ENCODE measurements around the gene NINJ1. TPM values are rescaled to one million over a fixed set of nuclear protein-coding genes. Genes with fewer than 3 reads are reported as not detected.
A peak's percentile ranks its signal among the peaks of the same experiment; 100 is the strongest.

Gene NINJ1
- total RNA-seq, 4 donors from 2014 or later: 29.5 to 67.7 (median 38.5) TPM

- WGBS, 2 donors (ENCODE audit: low coverage in 1 of 2): 0% methylated on average over 31 of the region's 65 CpGs; no CpG with 5 or more reads in 1 of the 2 donors
- Histone ChIP-seq H3K4me3 (peak within 1 kb of the TSS; percentile 69 to 97 (median 84)), H3K4me1 (peaks cover 29 to 63% (median 37%) of the 10 kb centered on the region in 4 donors), H3K36me3 (no peaks in the 10 kb centered on the region), H3K27ac (peak within 1 kb of the TSS; percentile 96 to 98 (median 98)), H3K9me3 (no peaks in the 10 kb centered on the region), H3K27me3 (no peaks in the 10 kb centered on the region)
- in situ Hi-C loops (cut with MboI; ENCODE audit: low pct_ligation_motif_present in 1 of 4, low pct_unique_long_range_greater_than_20kb in 1 of 4, low sequenced_read_pairs in 3 of 4): no loop called here
- intact Hi-C loops (cut with DNase I; ENCODE audit: low total_unique reads): no loop called here
- TF ChIP-seq POLR2AphosphoS5 (IDR thresholded peaks at IDR 0.05) (peak; percentile 96 to 98 (median 98)), CTCF (IDR thresholded peaks at IDR 0.05) (no peak), POLR2A (IDR thresholded peaks at IDR 0.05) (peak; percentile 87)
- peak; percentile 78 for DNase-seq
These were observed 37.8 kb downstream of the NINJ1 start, which contains the start of gene CARD19 for GRCh38 chr9:93096131-93096802. Gene CARD19 (plus strand): TSS chr9:93096217. CDS start chr9:93096346, 129 bp downstream.

GRCh38 chr9:93095205-93096130, 38.6 kb downstream of the NINJ1 start:
- Histone ChIP-seq H3K36me3 (no peaks in the 10 kb centered on the region), H3K4me3 (peak overlapping the region; percentile 21 to 97 (median 84)), H3K4me1 (peaks cover 29 to 63% (median 37%) of the 10 kb centered on the region in 4 donors), H3K9me3 (no peaks in the 10 kb centered on the region), H3K27me3 (no peaks in the 10 kb centered on the region), H3K27ac (peak overlapping the region; percentile 96 to 98 (median 98))
- in situ Hi-C loops (cut with MboI; ENCODE audit: low pct_ligation_motif_present in 1 of 4, low pct_unique_long_range_greater_than_20kb in 1 of 4, low sequenced_read_pairs in 3 of 4) (no loop called here), intact Hi-C loops (cut with DNase I; ENCODE audit: low total_unique reads) (no loop called here)
- peak; percentile 100 for DNase-seq
- WGBS, 2 donors (ENCODE audit: low coverage in 1 of 2): 4% methylated on average over 59 of the region's 95 CpGs; no CpG with 5 or more reads in 1 of the 2 donors
- TF ChIP-seq EP300 (IDR thresholded peaks at IDR 0.05; ENCODE audit: low read depth) (no peak), POLR2AphosphoS5 (IDR thresholded peaks at IDR 0.05) (peak; percentile 37 to 88 (median 84)), CTCF (IDR thresholded peaks at IDR 0.05) (no peak), POLR2A (IDR thresholded peaks at IDR 0.05) (peak; percentile 88)

GRCh38 chr9:93094658-93095204, 39.3 kb downstream of the NINJ1 start:
- intact Hi-C loops (cut with DNase I; ENCODE audit: low total_unique reads): no loop called here
- no peaks in the 10 kb centered on the region for H3K27me3 ChIP-seq
- H3K27ac ChIP-seq: peak overlapping the region; percentile 95 to 98 (median 96)
- no peak for TF ChIP-seq POLR2A (IDR thresholded peaks at IDR 0.05)
- TF ChIP-seq CTCF (IDR thresholded peaks at IDR 0.05): no peak
- TF ChIP-seq POLR2AphosphoS5 (IDR thresholded peaks at IDR 0.05): no peak
- no peak for TF ChIP-seq EP300 (IDR thresholded peaks at IDR 0.05; ENCODE audit: low read depth)
- WGBS, 2 donors (ENCODE audit: low coverage in 1 of 2): 53% methylated on average over 11 of the region's 11 CpGs; no CpG with 5 or more reads in 1 of the 2 donors
- in situ Hi-C loops (cut with MboI; ENCODE audit: low pct_ligation_motif_present in 1 of 4, low pct_unique_long_range_greater_than_20kb in 1 of 4, low sequenced_read_pairs in 3 of 4): no loop called here
- peak overlapping the region in 3 of 4 donors; percentile 35 to 52 (median 39) for H3K4me3 ChIP-seq
- no peaks in the 10 kb centered on the region for H3K36me3 ChIP-seq
- H3K9me3 ChIP-seq: no peaks in the 10 kb centered on the region
- H3K4me1 ChIP-seq: peaks cover 29 to 57% (median 35%) of the 10 kb centered on the region in 4 donors
- peak; percentile 63 for DNase-seq
